ENCODE measurements around the gene PRRC2A.

- TF ChIP-seq, protein P1, sequence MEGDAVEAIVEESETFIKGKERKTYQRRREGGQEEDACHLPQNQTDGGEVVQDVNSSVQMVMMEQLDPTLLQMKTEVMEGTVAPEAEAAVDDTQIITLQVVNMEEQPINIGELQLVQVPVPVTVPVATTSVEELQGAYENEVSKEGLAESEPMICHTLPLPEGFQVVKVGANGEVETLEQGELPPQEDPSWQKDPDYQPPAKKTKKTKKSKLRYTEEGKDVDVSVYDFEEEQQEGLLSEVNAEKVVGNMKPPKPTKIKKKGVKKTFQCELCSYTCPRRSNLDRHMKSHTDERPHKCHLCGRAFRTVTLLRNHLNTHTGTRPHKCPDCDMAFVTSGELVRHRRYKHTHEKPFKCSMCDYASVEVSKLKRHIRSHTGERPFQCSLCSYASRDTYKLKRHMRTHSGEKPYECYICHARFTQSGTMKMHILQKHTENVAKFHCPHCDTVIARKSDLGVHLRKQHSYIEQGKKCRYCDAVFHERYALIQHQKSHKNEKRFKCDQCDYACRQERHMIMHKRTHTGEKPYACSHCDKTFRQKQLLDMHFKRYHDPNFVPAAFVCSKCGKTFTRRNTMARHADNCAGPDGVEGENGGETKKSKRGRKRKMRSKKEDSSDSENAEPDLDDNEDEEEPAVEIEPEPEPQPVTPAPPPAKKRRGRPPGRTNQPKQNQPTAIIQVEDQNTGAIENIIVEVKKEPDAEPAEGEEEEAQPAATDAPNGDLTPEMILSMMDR (IDR thresholded peaks at IDR 0.05) = no peak
- TF ChIP-seq POLR2AphosphoS5 (IDR thresholded peaks at IDR 0.05) (no peak), EP300 (IDR thresholded peaks at IDR 0.05) (no peak), POLR2A (IDR thresholded peaks at IDR 0.05) (no peak)
Measured at GRCh38 chr6:31659649-31660380, 39.3 kb downstream of the PRRC2A start.

Data from upper lobe of left lung (tissue), 4 donors.